HL-60 (cell line): ENCODE measurements around the gene EFCAB8.

Experiments
- DNase-seq, 2 experiments: peaks; one replicate each; pipeline ENCODE4 v3.0.0-alpha.2; 2010 to 2020; ENCODE audit warnings: low read depth in 1 of 2, low spot score in 1 of 2
- H3K27ac ChIP-seq: fragments of 250-450 bp; sonication (Bioruptor Pico); replicated peaks from 2 replicates; pipeline ENCODE4 v1.5.1; 2020; ENCODE audit warnings: mild to moderate bottlenecking, moderate library complexity
- H3K27me3 ChIP-seq: fragments of 250-450 bp; sonication (Bioruptor Pico); 2 replicates; pipeline ENCODE4 v1.5.1; 2021; ENCODE audit warnings: mild to moderate bottlenecking, moderate library complexity; ENCODE audit not compliant: insufficient read depth, poor library complexity, severe bottlenecking
- H3K4me3 ChIP-seq: replicated peaks from 2 replicates; pipeline ENCODE4 v1.5.1; 2011; ENCODE audit warnings: mild to moderate bottlenecking, control low read depth, low read length; ENCODE audit not compliant: insufficient read depth
- GABPA ChIP-seq: IDR thresholded peaks from 2 replicates; pipeline ENCODE4 v1.6.1; 2012; ENCODE audit warnings: low read depth
- POLR2AphosphoS5 ChIP-seq: IDR thresholded peaks from 2 replicates; pipeline ENCODE4 v1.6.1; 2012; ENCODE audit warnings: low read depth
- SPI1 ChIP-seq: IDR thresholded peaks from 2 replicates; pipeline ENCODE4 v1.6.1; 2012; ENCODE audit warnings: low read depth, mild to moderate bottlenecking, borderline replicate concordance
- TF ChIP-seq, protein P1 (sequence below): IDR thresholded peaks from 2 replicates; pipeline ENCODE4 v1.6.1; 2012; ENCODE audit warnings: low read depth; ENCODE audit not compliant: insufficient replicate concordance
- TF ChIP-seq, protein P2 (sequence below): IDR thresholded peaks from one replicate; pipeline ENCODE4 v1.5.1; 2011; ENCODE audit warnings: low read length, control low read depth, inconsistent platforms; ENCODE audit not compliant: insufficient read depth

EFCAB8 gene

DNA sequence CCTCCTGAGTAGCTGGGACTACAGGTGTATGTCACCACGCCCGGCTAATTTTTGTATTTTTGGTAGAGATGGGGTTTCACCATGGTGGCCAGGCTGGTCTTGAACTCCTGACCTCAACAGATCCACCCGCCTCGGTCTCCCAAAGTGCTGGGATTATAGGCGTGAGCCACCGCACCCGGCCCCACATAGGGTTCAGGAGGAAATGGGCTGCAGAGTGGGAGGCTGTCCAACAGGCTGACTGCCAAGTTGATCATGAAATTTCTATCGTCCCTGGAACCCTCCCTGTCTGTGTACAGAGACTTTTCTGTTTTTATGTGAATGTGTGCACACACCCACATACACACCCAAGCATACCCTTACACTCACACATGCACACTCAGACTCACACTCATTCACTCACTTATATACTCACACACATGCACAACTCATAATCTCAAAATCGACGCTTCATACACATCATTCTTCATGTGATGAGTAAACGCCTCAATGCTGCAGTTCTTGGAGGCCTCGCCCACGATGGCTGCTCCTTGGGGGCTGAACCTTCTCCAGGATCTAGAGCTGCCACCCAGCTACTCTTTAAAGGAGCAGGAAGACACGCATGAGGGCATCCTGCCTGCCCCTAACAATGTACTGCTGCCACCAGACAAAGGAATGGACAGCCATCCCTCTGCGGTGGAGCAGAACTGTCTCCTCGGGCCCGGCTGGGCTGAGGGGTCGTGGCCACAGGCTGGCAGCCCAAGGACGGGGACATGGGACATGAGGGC, 109.9 kb downstream of the EFCAB8 start:
- H3K27ac ChIP-seq: no peak overlapping the region
- no peaks in the 10 kb centered on the region for H3K27me3 ChIP-seq
- H3K4me3 ChIP-seq: no peak overlapping the region
- no peak for DNase-seq
- no peak for TF ChIP-seq GABPA
- TF ChIP-seq, protein P1, sequence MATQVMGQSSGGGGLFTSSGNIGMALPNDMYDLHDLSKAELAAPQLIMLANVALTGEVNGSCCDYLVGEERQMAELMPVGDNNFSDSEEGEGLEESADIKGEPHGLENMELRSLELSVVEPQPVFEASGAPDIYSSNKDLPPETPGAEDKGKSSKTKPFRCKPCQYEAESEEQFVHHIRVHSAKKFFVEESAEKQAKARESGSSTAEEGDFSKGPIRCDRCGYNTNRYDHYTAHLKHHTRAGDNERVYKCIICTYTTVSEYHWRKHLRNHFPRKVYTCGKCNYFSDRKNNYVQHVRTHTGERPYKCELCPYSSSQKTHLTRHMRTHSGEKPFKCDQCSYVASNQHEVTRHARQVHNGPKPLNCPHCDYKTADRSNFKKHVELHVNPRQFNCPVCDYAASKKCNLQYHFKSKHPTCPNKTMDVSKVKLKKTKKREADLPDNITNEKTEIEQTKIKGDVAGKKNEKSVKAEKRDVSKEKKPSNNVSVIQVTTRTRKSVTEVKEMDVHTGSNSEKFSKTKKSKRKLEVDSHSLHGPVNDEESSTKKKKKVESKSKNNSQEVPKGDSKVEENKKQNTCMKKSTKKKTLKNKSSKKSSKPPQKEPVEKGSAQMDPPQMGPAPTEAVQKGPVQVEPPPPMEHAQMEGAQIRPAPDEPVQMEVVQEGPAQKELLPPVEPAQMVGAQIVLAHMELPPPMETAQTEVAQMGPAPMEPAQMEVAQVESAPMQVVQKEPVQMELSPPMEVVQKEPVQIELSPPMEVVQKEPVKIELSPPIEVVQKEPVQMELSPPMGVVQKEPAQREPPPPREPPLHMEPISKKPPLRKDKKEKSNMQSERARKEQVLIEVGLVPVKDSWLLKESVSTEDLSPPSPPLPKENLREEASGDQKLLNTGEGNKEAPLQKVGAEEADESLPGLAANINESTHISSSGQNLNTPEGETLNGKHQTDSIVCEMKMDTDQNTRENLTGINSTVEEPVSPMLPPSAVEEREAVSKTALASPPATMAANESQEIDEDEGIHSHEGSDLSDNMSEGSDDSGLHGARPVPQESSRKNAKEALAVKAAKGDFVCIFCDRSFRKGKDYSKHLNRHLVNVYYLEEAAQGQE: no peak
- no peak for TF ChIP-seq POLR2AphosphoS5
- TF ChIP-seq, protein P2, sequence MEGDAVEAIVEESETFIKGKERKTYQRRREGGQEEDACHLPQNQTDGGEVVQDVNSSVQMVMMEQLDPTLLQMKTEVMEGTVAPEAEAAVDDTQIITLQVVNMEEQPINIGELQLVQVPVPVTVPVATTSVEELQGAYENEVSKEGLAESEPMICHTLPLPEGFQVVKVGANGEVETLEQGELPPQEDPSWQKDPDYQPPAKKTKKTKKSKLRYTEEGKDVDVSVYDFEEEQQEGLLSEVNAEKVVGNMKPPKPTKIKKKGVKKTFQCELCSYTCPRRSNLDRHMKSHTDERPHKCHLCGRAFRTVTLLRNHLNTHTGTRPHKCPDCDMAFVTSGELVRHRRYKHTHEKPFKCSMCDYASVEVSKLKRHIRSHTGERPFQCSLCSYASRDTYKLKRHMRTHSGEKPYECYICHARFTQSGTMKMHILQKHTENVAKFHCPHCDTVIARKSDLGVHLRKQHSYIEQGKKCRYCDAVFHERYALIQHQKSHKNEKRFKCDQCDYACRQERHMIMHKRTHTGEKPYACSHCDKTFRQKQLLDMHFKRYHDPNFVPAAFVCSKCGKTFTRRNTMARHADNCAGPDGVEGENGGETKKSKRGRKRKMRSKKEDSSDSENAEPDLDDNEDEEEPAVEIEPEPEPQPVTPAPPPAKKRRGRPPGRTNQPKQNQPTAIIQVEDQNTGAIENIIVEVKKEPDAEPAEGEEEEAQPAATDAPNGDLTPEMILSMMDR: no peak
- TF ChIP-seq SPI1: no peak

DNA sequence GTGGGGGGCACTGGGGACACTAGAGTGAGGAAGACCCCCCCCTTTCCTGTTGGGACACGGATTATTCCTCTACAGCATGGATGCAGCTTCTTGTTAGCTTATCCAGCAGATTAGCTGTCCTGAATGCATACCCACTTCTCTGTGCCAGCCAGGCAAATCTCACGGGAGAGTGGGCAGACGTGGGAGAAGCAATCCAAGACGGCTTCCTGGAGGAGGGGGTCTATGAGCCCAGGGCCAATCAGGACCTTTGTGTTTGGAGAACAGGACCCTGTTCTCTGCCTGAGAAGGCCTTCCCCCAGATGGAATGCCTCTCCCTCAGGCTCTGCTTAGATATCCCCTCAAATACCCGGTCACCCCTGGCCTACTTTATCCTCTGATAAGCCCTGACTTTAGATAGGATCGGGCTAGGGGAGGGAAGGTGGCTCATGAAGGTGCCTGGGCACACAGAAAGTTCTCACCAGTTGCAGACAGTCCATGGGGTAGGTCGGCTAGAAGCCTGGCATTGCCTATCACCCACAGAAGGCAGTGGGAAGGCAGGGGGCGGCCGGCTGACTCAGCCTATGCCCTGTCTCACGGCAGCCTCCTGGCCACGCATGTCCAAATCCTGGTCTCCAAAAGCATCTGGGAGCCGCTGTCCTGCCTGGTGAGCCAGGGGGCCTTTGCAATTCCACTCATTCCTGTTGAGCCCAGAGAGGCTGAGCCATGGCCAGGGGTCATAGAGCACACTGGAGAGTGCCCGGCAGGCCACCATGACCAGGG, 110.8 kb downstream of the EFCAB8 start:
- no peak for DNase-seq
- H3K27me3 ChIP-seq: no peaks in the 10 kb centered on the region
- TF ChIP-seq SPI1 (no peak), GABPA (no peak), POLR2AphosphoS5 (no peak)
- TF ChIP-seq, protein P1: no peak
- TF ChIP-seq, protein P2: no peak
- H3K27ac ChIP-seq: no peak overlapping the region
- H3K4me3 ChIP-seq: no peak overlapping the region

DNA sequence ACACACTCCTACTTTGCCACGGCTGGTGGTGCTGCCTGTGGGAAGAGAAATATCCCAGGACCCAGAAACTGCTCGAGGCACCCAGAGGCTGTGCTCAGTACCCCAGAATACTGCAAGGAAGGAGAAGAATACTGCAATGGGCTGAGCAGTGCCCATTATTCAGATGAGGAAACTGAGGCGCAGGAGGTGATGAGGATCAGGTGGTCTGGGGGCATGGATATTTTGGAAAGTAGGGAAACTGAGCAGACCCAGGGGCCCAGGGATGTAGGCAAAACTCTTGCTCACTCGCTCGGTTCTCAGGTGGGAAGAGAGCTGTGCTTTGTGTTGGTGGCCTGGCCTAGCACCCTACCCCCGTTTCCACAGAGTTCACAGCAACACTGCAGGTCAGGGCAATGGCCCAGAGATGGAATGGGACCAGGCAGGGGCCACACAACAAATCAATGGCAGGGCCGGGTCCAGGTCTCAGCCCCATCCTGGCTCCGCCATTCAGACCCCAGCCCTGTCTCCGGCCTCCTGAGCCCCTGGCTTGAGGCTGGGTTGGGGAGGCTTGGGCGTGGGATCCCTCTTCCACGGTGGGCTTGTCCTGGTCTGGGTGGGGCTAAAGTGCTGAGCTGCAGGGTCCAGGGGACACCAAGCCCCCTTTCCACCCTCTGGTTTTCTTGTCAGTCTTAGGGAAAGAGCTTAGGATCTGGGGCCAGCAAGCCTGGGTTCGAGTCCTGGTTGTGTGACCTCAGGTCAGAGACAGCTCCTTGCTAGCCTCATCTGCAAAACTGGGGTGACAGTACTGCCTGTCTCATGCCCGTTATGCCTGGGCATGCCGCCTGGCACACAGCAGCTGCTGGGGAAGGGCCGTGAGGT, 111.6 kb downstream of the EFCAB8 start:
- DNase-seq: no peak
- peak overlapping the region; percentile 89 for H3K27ac ChIP-seq
- TF ChIP-seq POLR2AphosphoS5: no peak
- H3K4me3 ChIP-seq: no peak overlapping the region
- no peaks in the 10 kb centered on the region for H3K27me3 ChIP-seq

DNA sequence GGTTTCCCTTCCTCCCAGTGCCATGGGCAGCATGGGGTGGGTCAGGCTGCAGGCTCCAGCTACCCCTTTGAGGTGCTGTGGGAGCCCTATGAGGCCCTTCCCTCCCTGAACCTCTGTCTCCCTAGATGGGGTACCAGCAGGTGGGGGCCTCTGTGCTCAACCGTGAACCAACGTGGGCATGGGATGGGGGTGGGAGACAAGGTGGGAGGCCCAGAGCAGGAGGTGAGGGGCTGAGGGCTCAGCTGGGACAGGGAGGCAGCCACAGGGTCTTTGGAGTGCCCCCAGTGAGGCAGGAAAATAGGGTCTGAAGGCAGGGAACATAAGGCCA, 112.2 kb downstream of the EFCAB8 start:
- Histone ChIP-seq H3K4me3 (no peak overlapping the region), H3K27ac (peak overlapping the region; percentile 89)

More for the DNA sequence above, 112.2 kb downstream of the EFCAB8 start:
- no peaks in the 10 kb centered on the region for H3K27me3 ChIP-seq
- no peak for DNase-seq
- TF ChIP-seq, protein P1: no peak
- TF ChIP-seq, protein P2: no peak
- TF ChIP-seq GABPA (no peak), SPI1 (no peak), POLR2AphosphoS5 (no peak)
